HG03135 (cell line): Measurements from ENCODE around the gene VIL1.

Source experiments
- ATAC-seq: cut with Tn5 transposase; IDR thresholded peaks from one replicate; pipeline ENCODE4 v1.9.1; 2021; ENCODE audit warnings: mild to moderate bottlenecking, moderate library complexity; ENCODE audit not compliant: unreplicated experiment

The VIL1 gene

DNA sequence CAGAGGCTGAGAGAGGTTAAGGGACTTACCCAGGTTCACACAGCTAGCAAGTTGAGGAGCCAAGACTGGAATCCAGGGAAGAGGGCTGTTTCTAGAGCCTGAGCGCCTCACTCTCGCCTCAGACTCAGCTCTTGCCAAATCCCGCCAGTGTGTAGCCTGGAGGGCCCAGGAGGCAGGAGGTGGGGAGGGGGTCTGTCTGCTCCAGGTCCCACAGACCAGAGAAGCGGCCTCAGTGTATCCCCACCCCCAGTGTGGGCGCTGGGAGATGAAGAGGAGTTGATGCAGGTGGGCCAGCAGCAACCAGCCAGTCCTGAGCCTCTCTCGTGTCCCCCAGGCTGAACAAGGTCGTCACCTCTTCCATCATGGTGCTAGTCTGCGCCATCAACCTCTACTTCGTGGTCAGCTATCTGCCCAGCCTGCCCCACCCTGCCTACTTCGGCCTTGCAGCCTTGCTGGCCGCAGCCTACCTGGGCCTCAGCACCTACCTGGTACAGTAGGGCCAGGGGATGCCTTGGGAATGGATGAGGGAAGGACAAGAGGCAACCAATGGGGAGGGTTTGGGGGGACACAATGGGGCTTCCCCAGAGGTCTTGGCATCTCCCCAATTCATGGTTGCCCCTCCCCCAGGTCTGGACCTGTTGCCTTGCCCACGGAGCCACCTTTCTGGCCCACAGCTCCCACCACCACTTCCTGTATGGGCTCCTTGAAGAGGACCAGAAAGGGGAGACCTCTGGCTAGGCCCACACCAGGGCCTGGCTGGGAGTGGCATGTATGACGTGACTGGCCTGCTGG, 24.4 kb upstream of the VIL1 start:
- ATAC-seq = no peak

DNA sequence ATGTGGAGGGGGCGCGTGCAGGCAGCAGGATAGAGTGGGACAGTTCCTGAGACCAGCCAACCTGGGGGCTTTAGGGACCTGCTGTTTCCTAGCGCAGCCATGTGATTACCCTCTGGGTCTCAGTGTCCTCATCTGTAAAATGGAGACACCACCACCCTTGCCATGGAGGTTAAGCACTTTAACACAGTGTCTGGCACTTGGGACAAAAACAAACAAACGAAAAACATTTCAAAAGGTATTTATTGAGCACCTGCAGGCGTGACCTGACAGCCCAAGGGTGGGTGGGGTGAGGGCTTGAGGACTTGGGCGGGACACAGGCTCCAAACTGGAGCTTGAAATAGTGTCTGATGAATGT, 23.9 kb upstream of the VIL1 start:
- no peak for ATAC-seq

DNA sequence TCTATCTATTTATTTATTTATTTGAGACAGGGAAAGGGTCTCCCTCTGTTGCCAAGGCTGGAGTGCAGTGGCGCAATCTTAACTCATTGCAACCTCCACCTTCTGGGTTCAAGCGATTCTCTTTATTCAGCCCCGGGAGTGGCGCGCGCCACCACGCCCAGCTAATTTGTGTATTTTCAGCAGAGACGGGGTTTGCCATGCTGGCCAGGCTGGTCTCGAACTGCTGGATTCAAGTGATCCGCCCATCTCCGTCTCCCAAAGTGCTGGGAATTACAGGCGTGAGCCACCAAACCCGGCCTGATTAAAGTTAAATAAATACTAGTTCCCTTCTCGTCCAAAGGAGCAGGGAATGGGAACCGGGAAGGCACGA, 23.5 kb upstream of the VIL1 start:
- no peak for ATAC-seq

DNA sequence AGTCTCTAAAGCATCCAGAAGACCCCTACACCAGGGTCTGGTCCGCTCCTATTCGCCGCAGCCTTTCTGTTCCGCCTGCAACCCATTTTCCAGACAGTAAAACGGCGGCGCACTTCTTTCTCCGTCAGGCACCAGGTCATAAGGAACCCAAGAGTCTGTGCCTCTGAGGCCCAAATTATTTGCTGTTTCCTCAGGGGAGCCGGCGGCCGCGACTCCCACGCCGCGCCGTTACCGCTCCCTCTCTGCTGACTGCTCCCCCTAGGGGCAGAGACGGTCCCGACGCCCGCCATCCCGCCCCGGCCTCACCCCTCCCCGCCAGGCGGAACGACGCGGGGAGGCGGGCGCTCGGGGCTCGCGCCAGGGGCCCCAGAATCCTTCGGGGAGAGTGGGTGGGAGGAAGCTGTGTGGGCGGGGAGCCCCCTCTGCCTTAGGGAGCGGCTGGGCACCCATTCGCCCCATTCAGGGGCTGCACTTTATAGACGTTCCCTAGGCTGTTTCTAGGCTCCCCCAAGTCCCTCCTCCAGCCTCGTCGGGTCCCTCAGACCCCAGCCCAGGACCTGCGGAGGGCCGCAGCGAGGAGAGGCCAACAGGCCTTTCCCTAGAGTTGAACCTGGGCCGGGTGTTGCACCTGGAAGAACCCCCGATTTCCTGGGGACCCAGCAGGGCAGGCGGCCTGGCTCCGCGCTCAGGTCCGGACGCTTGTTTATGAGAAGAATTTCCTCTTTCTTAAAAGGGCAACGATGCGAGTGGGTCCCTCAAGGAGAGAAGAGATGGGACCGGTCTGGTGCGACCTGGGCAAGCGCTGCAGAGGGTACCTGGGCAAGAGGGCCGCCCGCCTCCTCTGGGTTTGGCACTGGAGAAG, 22.9 kb upstream of the VIL1 start:
- ATAC-seq = peak; percentile 44

DNA sequence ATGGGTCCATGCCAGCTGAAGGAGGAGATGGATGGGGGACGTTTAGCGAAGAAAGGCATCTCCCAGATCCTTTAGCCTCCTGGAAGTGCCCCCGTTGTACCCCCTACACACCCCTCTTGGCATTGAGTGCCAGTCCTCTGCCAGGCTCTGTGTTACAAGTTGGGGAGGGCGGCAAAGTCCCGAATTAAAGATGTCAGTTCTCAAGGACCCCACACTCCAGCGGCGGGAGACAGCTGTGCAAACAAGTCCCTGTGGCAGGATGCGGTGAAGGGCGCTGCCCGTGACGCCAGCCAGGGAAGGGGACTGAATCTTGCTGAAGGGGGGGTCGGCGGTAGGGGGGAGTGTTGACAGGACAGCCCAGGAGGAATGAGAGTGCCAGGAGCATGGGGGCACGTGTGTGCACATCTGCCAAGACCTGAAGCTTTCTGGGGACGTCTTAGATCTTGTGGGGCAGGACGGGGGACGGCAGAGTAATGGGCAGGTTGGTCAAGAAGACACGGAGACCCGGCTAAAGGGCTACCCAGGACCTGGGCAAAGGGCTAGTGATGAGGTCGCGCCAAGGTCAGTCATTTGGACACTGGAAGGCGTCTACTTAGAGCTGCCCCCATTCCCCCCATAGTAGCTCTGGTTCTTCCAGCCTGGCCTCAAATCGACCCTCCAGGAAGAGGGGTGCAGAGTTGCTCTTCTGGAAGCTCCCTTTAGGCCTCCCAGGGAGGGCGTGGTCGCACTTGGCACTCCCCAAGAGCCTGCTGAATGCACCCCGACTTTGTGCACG, 22.0 kb upstream of the VIL1 start:
- no peak for ATAC-seq

DNA sequence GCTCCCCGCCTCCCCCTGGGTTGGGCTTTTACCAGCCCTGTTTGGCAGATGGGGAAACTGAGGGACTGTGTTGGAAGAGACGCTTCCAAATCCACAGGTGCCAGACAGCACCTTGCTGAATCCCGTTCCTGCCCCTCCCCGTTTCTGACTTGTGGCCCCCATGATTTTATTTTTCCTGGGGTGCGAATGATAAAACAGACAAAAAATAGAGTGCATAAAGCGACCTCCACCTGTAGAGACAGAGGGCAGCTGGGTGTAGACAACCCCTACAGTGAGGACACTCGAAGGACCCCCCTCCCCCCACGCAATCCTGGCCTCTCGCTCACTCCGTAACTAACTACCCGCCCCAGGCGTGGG, 21.5 kb upstream of the VIL1 start:
- no peak for ATAC-seq

DNA sequence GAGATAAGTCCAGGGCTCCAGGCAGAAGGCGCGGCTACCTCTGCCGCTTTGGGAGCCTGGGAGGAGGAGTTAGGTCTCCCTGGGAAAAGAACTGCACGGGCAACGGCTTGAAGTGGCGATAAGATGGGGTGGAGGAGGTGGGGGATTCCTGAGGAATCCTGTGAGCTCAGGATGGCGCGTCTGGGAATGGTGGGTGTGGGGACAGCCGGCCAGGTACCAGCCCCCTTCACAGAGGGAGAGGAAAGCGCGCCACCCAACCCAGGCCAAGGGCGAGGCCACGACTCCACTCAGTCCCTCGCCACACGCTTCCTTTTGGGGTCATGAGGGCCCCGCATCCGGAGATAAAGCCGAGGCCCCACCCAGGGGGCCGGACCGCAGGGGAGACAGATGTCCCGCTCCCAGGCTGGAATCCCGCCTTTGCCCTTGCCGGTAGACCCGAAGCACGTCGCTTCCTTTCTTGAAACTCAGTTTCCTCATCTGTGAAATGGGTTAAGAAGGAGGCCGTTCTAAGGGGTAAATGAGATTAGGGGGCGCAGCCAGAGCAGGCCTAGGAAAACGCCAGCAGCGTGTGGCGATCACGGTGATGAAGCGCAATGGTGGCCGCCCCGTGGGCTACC, 21.0 kb upstream of the VIL1 start:
- ATAC-seq = no peak

DNA sequence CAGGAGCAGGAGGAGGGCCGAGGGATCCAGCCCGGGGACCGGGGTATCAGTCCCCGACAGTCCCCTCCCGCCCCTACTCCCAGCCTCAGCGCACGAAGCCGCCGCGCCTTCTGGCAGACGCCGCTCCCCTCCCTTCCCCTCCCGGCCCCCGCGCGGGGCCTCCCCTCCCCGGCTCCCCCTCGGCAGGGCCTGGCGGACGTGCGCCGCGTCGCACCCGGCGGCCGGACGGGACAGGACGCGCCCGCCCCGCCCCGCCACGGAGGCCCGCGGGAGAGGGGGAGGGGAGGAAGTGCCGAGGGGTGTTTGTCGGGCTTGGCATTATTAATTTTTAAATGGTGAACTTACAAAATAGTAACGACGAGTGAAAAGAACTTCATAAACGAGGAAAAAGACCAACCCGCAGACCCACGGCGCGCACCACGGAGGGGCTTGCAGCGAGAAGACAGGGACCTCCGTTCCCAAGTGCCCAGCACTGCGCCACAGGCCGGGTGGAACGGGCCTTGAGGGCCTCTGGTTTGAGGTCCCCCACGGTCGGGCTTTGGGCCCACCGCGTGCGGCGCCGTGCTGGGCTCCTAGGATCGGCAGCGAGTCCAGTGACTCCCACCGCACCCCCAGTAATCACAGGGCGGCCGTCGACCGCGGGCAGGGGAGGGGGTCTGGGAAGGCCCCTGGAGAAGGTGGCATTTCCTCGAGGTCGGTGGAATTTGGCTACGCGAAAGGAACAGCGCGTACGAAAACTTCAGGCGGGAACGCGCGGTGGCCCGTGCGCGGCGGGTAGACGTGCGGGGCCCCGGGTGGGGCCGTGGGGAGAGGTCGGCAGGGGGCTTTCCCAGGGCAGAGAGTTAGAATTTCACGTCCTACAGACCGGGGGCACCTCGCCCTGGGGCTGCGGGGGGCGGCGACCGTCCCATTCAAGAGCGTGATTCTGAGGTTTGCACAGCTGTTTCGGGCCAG, 20.2 kb upstream of the VIL1 start:
- peak; percentile 26 for ATAC-seq

DNA sequence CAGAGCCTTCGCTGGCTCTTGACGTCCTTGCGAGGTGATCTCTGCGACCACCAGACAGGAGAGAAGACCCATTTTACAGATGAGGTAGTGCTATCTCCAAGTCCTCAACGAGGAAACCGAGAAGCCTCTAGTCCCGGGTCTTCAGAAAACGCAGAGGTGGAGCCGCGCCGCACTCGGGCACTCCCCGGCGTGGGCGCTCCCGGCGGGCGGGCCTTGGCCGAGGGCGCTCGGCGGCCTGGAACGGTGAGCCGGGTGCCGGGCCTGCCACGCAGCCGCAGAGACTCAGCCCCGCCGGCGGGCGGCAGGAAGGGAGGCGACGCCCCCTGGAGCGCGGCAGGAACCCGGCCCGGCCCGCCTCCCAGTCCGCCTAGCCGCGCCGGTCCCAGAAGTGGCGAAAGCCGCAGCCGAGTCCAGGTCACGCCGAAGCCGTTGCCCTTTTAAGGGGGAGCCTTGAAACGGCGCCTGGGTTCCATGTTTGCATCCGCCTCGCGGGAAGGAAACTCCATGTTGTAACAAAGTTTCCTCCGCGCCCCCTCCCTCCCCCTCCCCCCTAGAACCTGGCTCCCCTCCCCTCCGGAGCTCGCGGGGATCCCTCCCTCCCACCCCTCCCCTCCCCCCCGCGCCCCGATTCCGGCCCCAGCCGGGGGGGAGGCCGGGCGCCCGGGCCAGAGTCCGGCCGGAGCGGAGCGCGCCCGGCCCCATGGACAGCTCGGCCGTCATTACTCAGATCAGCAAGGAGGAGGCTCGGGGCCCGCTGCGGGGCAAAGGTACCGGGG, 19.3 kb upstream of the VIL1 start, which contains the start of gene CTDSP1:
Gene CTDSP1, plus strand, starts transcription at position 478 of the 776 bp plus-strand sequence. Its CDS starts 223 bp downstream, at position 701.
- peak; percentile 32 for ATAC-seq

DNA sequence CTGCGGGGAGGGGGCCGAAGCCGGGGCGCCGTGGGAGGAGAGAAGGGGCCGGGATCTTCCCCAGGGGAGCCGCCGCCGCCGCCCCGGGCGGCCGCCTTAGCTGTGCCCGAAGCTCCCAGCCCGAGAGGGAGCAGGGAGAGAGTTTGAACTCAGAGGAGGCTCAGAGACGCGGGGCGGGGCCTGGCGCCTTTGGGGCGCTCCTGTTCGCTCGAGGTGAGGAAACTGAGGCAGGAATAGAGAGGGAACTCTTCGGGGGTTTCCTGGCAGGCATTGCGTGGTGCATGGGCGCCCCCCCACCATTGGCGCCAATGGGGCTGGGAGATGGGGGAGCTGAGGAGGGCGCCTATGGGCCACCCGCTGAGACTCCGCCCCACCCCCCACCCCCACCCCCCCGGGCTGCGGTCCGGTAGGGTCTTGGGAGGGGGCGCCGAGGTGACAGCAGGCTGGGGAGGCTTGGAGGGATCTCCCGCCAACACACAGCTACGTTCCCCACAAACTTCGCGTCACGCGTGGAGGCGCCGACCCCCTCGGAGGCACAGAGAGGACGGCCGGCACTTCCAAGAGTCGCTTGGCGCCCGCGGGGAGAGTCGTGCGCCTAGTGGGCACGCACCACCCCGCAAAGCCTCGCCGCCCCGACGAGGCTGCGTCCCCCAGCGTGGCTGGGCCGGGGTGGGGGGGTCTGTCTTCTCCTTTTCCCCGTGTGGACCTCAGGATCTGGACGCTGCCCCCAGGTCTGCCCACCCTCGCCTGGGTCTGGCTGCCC, 18.6 kb upstream of the VIL1 start:
- no peak for ATAC-seq

DNA sequence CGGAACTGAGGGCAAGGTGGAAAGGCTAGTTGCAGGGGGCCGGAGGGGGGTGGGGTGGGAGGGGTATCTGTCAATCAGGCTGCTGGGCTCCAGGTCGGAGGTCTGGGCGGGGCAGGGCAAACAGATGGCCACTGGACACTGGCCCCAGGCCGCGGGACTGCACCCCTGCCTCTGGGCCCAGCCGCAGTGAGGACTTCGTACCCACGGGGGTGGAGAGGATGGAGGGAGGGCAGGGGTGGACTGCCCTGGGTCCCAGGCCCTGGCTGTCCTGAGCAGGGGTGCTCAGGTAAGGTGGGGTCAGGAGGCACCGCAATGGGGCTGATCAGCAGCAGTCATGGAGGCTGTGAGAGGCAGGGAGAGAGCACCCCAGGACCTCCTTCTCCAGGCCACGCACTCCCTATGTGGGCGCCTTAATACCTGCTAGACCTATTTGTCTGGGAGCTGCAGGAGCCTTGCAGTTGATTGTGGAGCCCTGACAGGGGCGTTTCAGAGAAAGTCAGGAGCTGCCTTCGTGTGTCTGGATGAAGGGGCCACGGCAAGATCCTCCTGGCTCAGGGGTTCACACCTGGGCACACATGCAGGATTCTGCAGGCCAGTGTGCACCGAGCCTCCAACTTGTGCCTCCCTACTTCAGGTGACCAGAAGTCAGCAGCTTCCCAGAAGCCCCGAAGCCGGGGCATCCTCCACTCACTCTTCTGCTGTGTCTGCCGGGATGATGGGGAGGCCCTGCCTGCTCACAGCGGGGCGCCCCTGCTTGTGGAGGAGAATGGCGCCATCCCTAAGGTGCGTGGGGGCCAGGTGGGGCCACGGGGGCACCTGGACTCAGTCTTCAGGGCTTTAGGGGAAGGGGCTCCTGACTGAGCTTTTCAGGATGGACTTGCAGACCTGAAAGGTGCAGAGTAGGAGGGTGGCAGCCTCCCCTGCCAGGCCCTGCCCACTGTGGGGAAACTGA, 17.7 kb upstream of the VIL1 start:
- ATAC-seq = no peak

DNA sequence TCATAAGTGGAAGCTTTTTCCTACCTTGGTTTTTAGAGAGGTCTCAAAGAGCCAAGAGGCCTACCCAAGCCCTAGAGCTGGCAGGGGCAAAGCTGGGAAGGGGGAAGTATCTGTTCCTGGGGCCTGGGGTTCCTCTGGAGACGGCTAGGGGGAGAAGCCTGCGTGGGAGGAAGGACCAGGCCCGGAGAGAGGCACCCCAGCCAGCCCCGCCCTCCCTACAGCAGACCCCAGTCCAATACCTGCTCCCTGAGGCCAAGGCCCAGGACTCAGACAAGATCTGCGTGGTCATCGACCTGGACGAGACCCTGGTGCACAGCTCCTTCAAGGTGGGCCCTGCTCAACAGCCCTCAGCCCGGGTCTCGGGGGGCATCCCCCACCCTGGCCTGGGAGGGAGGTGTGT, 17.0 kb upstream of the VIL1 start:
- ATAC-seq = no peak

DNA sequence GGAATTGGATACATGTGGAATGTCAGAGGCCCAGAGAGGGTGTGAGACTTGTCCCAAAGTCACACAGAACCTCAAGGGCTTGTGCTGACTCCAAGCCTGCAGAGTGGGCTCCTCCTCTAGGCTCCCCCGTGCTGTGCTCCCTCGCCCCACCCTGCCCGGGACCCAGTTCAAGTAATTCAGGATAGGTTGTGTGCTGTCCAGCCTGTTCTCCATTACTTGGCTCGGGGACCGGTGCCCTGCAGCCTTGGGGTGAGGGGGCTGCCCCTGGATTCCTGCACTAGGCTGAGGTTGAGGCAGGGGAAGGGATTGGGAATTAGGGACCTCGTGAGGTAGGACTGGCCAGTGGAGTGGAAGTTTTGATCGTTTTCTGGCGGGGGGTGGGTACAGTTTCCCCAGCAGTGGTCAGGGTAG, 16.4 kb upstream of the VIL1 start:
- ATAC-seq = no peak

DNA sequence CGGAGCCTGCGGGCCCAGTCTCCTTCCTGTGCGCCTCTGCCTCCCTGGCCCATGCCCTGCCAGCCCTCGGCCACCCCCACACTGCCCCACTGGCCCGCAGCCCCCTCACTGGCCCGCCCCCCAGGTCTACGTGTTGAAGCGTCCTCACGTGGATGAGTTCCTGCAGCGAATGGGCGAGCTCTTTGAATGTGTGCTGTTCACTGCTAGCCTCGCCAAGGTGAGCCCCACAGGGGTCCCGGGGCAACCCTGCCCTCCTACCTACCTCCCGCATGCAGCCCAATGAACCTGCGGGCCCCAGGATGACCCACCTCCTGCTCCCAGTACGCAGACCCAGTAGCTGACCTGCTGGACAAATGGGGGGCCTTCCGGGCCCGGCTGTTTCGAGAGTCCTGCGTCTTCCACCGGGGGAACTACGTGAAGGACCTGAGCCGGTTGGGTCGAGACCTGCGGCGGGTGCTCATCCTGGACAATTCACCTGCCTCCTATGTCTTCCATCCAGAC, 16.0 kb upstream of the VIL1 start:
- ATAC-seq = no peak

DNA sequence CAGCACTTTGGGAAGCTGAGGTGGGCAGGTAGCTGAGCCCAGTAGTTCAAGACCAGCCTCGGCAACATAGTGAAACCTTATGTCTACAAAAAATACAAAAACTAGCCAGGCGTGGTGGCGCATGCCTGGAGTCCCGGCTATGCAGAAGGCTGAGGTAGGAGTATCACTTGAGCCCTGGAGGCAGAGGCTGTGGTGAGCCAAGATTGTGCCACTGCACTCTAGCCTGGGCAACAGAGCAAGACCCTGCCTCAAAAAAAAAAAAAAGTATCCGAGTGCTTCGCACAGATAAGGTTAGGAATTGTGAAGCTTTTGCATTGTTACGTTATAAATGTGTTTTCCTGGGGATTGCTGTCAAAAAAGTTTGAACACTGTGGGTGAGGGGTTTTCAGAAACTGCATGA, 15.1 kb upstream of the VIL1 start:
- no peak for ATAC-seq

DNA sequence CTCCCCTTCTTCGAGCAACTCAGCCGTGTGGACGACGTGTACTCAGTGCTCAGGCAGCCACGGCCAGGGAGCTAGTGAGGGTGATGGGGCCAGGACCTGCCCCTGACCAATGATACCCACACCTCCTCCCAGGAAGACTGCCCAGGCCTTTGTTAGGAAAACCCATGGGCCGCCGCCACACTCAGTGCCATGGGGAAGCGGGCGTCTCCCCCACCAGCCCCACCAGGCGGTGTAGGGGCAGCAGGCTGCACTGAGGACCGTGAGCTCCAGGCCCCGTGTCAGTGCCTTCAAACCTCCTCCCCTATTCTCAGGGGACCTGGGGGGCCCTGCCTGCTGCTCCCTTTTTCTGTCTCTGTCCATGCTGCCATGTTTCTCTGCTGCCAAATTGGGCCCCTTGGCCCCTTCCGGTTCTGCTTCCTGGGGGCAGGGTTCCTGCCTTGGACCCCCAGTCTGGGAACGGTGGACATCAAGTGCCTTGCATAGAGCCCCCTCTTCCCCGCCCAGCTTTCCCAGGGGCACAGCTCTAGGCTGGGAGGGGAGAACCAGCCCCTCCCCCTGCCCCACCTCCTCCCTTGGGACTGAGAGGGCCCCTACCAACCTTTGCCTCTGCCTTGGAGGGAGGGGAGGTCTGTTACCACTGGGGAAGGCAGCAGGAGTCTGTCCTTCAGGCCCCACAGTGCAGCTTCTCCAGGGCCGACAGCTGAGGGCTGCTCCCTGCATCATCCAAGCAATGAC, 14.4 kb upstream of the VIL1 start:
- ATAC-seq = no peak
